Neural progenitor cell (in vitro differentiated cells): ENCODE measurements around the gene GLIS1. TPM values are rescaled to one million over a fixed set of nuclear protein-coding genes. Genes with fewer than 3 reads are reported as not detected.
"Not testable (repeated sequence)": the region's sequence is repeated elsewhere in the genome, so short reads cannot be mapped to it uniquely, and the experiment has no call there.

ENCODE experiments used
- DNase-seq: peaks from one replicate; pipeline ENCODE4 v3.0.0-alpha.2; 2016; ENCODE audit warnings: low spot score
- H2AFZ ChIP-seq: fragments of 200-600 bp; sonication (generic); replicated peaks from 2 replicates; pipeline ENCODE4 v1.6.1; 2016; ENCODE audit warnings: antibody characterized with exemption
- H3F3A ChIP-seq: fragments of 200-600 bp; sonication (generic); 2 replicates; pipeline ENCODE4 v1.6.1; 2016; ENCODE audit warnings: antibody characterized with exemption, low read depth
- H3K27ac ChIP-seq: fragments of 200-600 bp; sonication (generic); 2 replicates; pipeline ENCODE4 v1.5.1; 2016; ENCODE audit warnings: mild to moderate bottlenecking
- H3K27me3 ChIP-seq: fragments of 200-600 bp; sonication (generic); 2 replicates; pipeline ENCODE4 v1.6.1; 2016; ENCODE audit warnings: mild to moderate bottlenecking, moderate library complexity
- H3K36me3 ChIP-seq: fragments of 200-600 bp; sonication (generic); 2 replicates; pipeline ENCODE4 v1.5.1; 2016
- H3K4me1 ChIP-seq: fragments of 200-600 bp; sonication (generic); 2 replicates; pipeline ENCODE4 v1.6.1; 2016; ENCODE audit warnings: mixed run types
- H3K4me2 ChIP-seq: fragments of 200-600 bp; sonication (generic); 2 replicates; pipeline ENCODE4 v1.6.1; 2016
- H3K4me3 ChIP-seq: fragments of 200-600 bp; sonication (generic); 2 replicates; pipeline ENCODE4 v1.5.1; 2016
- H3K79me2 ChIP-seq: fragments of 200-600 bp; sonication (generic); 2 replicates; pipeline ENCODE4 v1.6.1; 2016; ENCODE audit warnings: low read depth
- H3K9ac ChIP-seq: fragments of 200-600 bp; sonication (generic); 2 replicates; pipeline ENCODE4 v1.6.1; 2016
- H3K9me3 ChIP-seq: fragments of 200-600 bp; sonication (generic); 2 replicates; pipeline ENCODE4 v1.5.1; 2016; ENCODE audit warnings: low read depth
- H4K20me1 ChIP-seq: fragments of 200-600 bp; sonication (generic); 2 replicates; pipeline ENCODE4 v1.6.1; 2016; ENCODE audit warnings: low read depth
- H3K27ac Mint-ChIP-seq: 3 replicates; pipeline ENCODE4 v1.8.0; 2021; ENCODE audit warnings: mixed read lengths
- H3K27me3 Mint-ChIP-seq: 2 replicates; pipeline ENCODE4 v1.8.0; 2022; ENCODE audit warnings: low read depth, mild to moderate bottlenecking, inconsistent platforms, moderate library complexity, mixed read lengths; ENCODE audit not compliant: insufficient read depth
- H3K36me3 Mint-ChIP-seq: 3 replicates; pipeline ENCODE4 v1.8.0; 2021; ENCODE audit warnings: mixed read lengths
- H3K4me1 Mint-ChIP-seq: 3 replicates; pipeline ENCODE4 v1.8.0; 2021; ENCODE audit warnings: mixed read lengths
- H3K4me3 Mint-ChIP-seq: 3 replicates; pipeline ENCODE4 v1.8.0; 2021; ENCODE audit warnings: mild to moderate bottlenecking, moderate library complexity, mixed read lengths
- H3K9me3 Mint-ChIP-seq: 3 replicates; pipeline ENCODE4 v1.8.0; 2020; ENCODE audit warnings: mixed read lengths
- EZH2 ChIP-seq: fragments of 200-600 bp; sonication (generic); IDR thresholded peaks from 2 replicates; pipeline ENCODE4 v1.6.1; 2017; ENCODE audit warnings: antibody characterized with exemption, mild to moderate bottlenecking, moderate library complexity
- EZH2phosphoT487 ChIP-seq: fragments of 200-600 bp; sonication (generic); IDR thresholded peaks from 2 replicates; pipeline ENCODE4 v1.6.1; 2017; ENCODE audit warnings: antibody characterized with exemption
- total RNA-seq: library from RNA; depleted of rRNA; stranded (reverse); fragments of >200 nt; gene quantifications from 2 replicates; pipeline ENCODE4 v1.2.3, GENCODE V29; 2015; ENCODE audit warnings: low replicate concordance
- TF ChIP-seq, protein P1 (sequence below): fragments of 200-600 bp; sonication (generic); IDR thresholded peaks from 2 replicates; pipeline ENCODE4 v1.5.1; 2017; ENCODE audit warnings: antibody characterized with exemption, mild to moderate bottlenecking

The GLIS1 gene
- total RNA-seq, 1 donor from 2014 or later, result not detected

DNA sequence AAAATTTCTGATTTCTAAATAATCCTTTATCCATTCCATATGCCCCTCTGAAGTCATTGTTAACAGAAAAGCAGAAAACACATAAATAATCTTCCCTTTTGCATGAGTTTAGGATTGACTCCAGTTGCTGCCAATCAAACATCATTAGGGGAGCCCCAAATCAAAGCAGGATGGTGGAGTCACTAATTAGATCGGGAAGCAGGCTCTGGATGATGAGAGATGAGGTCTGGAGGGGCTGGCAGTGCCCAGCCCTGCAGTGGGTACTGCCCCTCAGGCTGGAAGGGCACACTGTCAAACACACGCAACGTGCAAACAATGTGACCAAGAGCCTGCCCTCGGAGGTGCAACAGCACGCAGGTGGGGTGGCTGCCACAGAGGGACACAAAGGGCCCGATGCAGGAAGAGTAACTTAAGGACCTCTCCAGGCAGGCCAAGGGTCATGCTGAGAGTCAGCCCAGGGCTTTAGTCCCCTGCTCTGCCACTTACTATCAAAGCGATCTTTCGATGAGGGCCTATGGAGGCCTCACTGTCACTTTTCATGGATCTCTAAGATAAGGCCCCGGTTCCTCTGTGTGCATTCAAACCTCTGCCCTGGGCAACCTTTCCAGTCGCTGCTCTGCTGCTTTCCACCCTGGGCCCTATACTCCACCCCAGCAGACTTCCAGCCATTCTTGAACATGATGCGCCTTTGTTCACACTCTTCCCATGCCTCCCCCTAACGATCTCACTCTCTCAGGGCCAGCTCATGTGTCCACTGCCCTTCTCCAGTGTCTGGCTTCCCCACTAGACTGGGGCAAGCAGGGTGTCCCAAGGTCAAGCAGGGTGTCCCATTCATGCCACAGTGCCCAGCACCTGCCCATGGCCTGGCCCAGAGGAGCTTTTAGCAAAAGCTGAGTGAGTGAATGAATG lies 180.9 kb downstream of the GLIS1 start:
- no peaks in the 10 kb centered on the region for H4K20me1 ChIP-seq

DNA sequence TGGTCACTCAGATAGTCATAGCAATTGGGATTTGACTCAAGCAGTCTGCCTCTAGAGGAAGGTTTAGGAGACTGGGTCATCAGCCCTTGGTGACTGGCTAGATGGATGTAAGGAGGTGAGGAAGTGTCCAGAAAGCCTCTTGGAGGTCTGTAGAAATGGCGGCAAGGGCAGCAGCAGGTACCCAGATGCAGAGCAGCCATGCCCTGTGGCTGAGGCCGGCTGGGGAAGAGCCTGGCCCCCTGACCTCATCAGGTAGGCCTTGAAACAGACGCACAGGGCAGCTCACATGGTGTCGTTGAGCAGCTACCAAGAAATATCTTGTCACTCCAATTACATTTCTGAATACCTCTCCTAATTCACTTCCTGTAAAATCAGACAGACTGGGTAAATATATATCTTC lies 181.6 kb downstream of the GLIS1 start:
- DNase-seq, result no peak
- H3K9ac ChIP-seq, result no peak overlapping the region
- H3K4me1 Mint-ChIP-seq, result peaks cover 19% of the 10 kb centered on the region

More for the DNA sequence above, 180.9 kb downstream of the GLIS1 start:
- Histone ChIP-seq H3K4me2 (no peak overlapping the region), H3K4me1 (peaks cover 4% of the 10 kb centered on the region), H3K4me3 (no peak overlapping the region), H3K9ac (no peak overlapping the region), H3F3A (no peaks in the 10 kb centered on the region), H3K27ac (no peak overlapping the region), H2AFZ (no peak overlapping the region), H3K9me3 (no peaks in the 10 kb centered on the region), H3K79me2 (no peaks in the 10 kb centered on the region), H3K36me3 (no peaks in the 10 kb centered on the region), H3K27me3 (no peaks in the 10 kb centered on the region)
- H3K4me1 Mint-ChIP-seq, result peaks cover 17% of the 10 kb centered on the region
- H3K36me3 Mint-ChIP-seq, result no peaks in the 10 kb centered on the region
- no peaks in the 10 kb centered on the region for H3K9me3 Mint-ChIP-seq
- H3K4me3 Mint-ChIP-seq, result no peak overlapping the region
- DNase-seq, result no peak
- no peak for TF ChIP-seq EZH2
- TF ChIP-seq, protein P1, sequence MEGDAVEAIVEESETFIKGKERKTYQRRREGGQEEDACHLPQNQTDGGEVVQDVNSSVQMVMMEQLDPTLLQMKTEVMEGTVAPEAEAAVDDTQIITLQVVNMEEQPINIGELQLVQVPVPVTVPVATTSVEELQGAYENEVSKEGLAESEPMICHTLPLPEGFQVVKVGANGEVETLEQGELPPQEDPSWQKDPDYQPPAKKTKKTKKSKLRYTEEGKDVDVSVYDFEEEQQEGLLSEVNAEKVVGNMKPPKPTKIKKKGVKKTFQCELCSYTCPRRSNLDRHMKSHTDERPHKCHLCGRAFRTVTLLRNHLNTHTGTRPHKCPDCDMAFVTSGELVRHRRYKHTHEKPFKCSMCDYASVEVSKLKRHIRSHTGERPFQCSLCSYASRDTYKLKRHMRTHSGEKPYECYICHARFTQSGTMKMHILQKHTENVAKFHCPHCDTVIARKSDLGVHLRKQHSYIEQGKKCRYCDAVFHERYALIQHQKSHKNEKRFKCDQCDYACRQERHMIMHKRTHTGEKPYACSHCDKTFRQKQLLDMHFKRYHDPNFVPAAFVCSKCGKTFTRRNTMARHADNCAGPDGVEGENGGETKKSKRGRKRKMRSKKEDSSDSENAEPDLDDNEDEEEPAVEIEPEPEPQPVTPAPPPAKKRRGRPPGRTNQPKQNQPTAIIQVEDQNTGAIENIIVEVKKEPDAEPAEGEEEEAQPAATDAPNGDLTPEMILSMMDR, result no peak
- no peak for TF ChIP-seq EZH2phosphoT487
- peaks cover 8% of the 10 kb centered on the region for H3K27me3 Mint-ChIP-seq
- H3K27ac Mint-ChIP-seq, result peak overlapping the region; percentile 50

DNA sequence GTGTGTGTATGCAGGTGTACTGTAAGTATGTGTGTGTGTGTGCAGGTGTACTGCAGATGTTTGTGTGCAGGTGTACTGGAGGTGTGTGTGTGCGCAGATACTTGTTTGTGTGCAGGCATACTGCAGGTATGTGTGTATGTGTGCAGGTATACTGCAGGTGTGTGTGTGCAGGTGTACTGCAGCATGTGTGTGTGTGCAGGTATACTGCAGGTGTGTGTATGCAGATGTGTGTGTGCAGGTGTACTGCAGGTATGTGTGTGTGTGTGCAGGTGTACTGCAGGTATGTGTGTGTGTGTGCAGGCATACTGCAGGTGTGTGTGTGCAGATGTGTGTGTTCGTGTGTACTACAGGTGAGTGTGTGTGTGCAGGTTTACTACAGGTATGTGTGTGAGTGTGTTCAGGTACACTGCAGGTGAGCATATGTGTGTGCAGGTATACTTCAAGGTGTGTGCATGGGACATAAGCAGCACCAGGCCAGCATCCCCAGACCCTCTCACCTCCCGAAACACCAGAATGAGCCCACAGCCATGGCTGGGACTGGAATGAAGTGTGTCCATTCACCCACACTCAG lies 182.2 kb downstream of the GLIS1 start:
- H2AFZ ChIP-seq, result no peak overlapping the region
- peaks cover 10% of the 10 kb centered on the region for H3F3A ChIP-seq
- no peaks in the 10 kb centered on the region for H3K9me3 Mint-ChIP-seq
- DNase-seq, result no peak
- no peak overlapping the region for H3K9ac ChIP-seq
- no peak overlapping the region for H3K4me3 Mint-ChIP-seq
- H3K36me3 ChIP-seq, result no peaks in the 10 kb centered on the region
- H3K4me1 ChIP-seq, result peaks cover 15% of the 10 kb centered on the region
- no peak overlapping the region for H3K4me2 ChIP-seq
- no peaks in the 10 kb centered on the region for H3K27me3 ChIP-seq
- H4K20me1 ChIP-seq, result no peaks in the 10 kb centered on the region
- H3K79me2 ChIP-seq, result no peaks in the 10 kb centered on the region
- no peak overlapping the region for H3K27ac Mint-ChIP-seq
- no peaks in the 10 kb centered on the region for H3K36me3 Mint-ChIP-seq
- TF ChIP-seq EZH2phosphoT487 (no peak), EZH2 (no peak)
- TF ChIP-seq, protein P1, result no peak
- no peak overlapping the region for H3K4me3 ChIP-seq
- no peaks in the 10 kb centered on the region for H3K9me3 ChIP-seq
- peaks cover 23% of the 10 kb centered on the region for H3K4me1 Mint-ChIP-seq
- H3K27ac ChIP-seq, result no peak overlapping the region
- peaks cover 11% of the 10 kb centered on the region for H3K27me3 Mint-ChIP-seq

More for the DNA sequence above, 181.6 kb downstream of the GLIS1 start:
- no peak overlapping the region for H3K27ac Mint-ChIP-seq
- no peaks in the 10 kb centered on the region for H3K27me3 ChIP-seq
- TF ChIP-seq EZH2, result no peak
- TF ChIP-seq, protein P1, result no peak
- TF ChIP-seq EZH2phosphoT487, result no peak
- H3K4me2 ChIP-seq, result no peak overlapping the region
- no peaks in the 10 kb centered on the region for H3K9me3 Mint-ChIP-seq
- no peaks in the 10 kb centered on the region for H4K20me1 ChIP-seq
- no peaks in the 10 kb centered on the region for H3K36me3 Mint-ChIP-seq
- H3K79me2 ChIP-seq, result no peaks in the 10 kb centered on the region
- no peaks in the 10 kb centered on the region for H3K9me3 ChIP-seq
- no peak overlapping the region for H2AFZ ChIP-seq
- H3K4me3 ChIP-seq, result no peak overlapping the region
- H3F3A ChIP-seq, result peaks cover 3% of the 10 kb centered on the region
- no peak overlapping the region for H3K4me3 Mint-ChIP-seq
- no peaks in the 10 kb centered on the region for H3K36me3 ChIP-seq
- peaks cover 10% of the 10 kb centered on the region for H3K4me1 ChIP-seq
- H3K27ac ChIP-seq, result no peak overlapping the region
- H3K27me3 Mint-ChIP-seq, result peaks cover 10% of the 10 kb centered on the region

DNA sequence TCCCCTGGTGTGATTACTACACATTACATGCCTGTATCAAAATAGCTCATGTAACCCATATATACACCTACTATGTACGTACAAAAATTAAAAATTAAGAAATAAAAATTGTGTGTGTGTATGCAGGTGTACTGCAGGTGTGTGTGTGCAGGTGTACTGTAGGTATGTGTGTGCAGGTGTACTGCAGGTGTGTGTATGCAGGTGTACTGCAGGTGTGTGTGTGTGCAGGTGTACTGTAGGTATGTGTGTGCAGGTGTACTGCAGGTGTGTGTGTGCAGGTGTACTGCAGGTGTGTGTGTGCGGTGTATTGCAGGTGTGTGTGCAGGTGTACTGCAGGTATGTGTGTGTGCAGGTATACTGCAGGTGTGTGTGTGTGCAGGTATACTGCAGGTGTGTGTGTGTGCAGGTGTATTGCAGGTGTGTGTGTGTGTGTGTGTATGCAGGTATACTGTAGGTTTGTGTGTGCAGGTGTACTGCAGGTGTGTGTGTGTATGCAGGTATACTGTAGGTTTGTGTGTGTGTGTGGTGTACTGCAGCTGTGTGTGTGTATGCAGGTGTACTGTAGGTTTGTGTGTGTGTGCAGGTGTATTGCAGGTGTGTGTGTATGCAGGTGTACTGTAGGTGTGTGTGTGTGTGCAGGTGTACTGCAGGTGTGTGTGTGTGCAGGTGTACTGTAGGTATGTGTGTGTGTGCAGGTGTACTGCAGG lies 183.2 kb downstream of the GLIS1 start:
- H3K27me3 ChIP-seq, H3K79me2 ChIP-seq, H3K4me2 ChIP-seq, H3K9ac ChIP-seq, H4K20me1 ChIP-seq, H3K9me3 Mint-ChIP-seq, H3K4me3 ChIP-seq, H3K27ac Mint-ChIP-seq, H2AFZ ChIP-seq, H3K27ac ChIP-seq, H3K36me3 Mint-ChIP-seq, DNase-seq, H3K9me3 ChIP-seq, H3K36me3 ChIP-seq, H3K4me3 Mint-ChIP-seq: not testable (repeated sequence)
- Histone ChIP-seq H3K4me1 (peaks cover 15% of the 10 kb centered on the region), H3F3A (peaks cover 11% of the 10 kb centered on the region)
- H3K4me1 Mint-ChIP-seq, result peaks cover 25% of the 10 kb centered on the region
- peaks cover 11% of the 10 kb centered on the region for H3K27me3 Mint-ChIP-seq
